ENCODE data around the gene EDN1. TPM values are rescaled to one million over a fixed set of nuclear protein-coding genes. Genes with fewer than 3 reads are reported as not detected.

Gene EDN1
- total and polyA plus RNA-seq, 12 donors, result 0.18 to 7.9 (median 1.6) TPM

GRCh38 chr6:12335131-12335527, 45.0 kb downstream of the EDN1 start:
- Histone ChIP-seq H3K36me3 (replicated peaks in 1 of 2) (no peaks in the 10 kb centered on the region), H3K4me1 (replicated peaks in 1 of 2) (no peaks in the 10 kb centered on the region), H3K4me3 (no peak overlapping the region), H3K9me3 (replicated peaks in 1 of 3) (no peaks in the 10 kb centered on the region), H3K27ac (no peak overlapping the region), H3K27me3 (no peaks in the 10 kb centered on the region)
- 78 to 94% (median 88%) methylated on average over 1 of the region's 1 CpG for WGBS, 4 donors
- TF ChIP-seq, protein P1, sequence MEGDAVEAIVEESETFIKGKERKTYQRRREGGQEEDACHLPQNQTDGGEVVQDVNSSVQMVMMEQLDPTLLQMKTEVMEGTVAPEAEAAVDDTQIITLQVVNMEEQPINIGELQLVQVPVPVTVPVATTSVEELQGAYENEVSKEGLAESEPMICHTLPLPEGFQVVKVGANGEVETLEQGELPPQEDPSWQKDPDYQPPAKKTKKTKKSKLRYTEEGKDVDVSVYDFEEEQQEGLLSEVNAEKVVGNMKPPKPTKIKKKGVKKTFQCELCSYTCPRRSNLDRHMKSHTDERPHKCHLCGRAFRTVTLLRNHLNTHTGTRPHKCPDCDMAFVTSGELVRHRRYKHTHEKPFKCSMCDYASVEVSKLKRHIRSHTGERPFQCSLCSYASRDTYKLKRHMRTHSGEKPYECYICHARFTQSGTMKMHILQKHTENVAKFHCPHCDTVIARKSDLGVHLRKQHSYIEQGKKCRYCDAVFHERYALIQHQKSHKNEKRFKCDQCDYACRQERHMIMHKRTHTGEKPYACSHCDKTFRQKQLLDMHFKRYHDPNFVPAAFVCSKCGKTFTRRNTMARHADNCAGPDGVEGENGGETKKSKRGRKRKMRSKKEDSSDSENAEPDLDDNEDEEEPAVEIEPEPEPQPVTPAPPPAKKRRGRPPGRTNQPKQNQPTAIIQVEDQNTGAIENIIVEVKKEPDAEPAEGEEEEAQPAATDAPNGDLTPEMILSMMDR (IDR thresholded peaks at IDR 0.05), result no peak
- TF ChIP-seq POLR2A (IDR thresholded peaks at IDR 0.05), result no peak
- intact Hi-C loops (cut with DNase I), result no loop called here
- no peak for DNase-seq

DNA sequence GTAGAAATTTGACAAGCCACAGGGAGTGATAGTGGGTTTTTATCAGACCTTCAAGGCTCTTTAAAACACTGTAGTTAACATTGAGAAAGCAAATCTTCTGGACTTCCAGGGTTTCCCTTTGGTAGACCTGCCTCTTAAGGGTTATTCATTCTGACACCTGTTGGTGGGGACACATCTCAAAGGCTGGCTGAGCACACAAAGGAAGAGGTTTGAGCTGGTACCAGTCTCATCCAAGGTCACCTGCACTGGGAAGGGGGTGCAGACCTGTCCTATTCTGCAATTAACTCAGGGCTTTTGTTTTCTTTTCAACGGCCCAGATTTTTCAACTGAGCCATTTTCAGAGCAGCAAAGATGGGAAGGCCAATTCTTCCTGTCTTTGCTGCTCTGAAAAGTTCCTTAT, 45.6 kb downstream of the EDN1 start:
- H3K9me3 ChIP-seq (replicated peaks in 1 of 3), result no peaks in the 10 kb centered on the region
- 50 to 72% (median 61%) methylated on average over 1 of the region's 1 CpG for WGBS, 4 donors
- DNase-seq, result no peak

GRCh38 chr6:12336121-12336971, 46.2 kb downstream of the EDN1 start:
- intact Hi-C loops (cut with DNase I), result no loop called here
- 90 to 94% (median 91%) methylated on average over 5 of the region's 5 CpGs for WGBS, 4 donors

More for the DNA sequence above, 45.6 kb downstream of the EDN1 start:
- Histone ChIP-seq H3K4me3 (no peak overlapping the region), H3K4me1 (replicated peaks in 1 of 2) (no peaks in the 10 kb centered on the region), H3K27ac (no peak overlapping the region), H3K36me3 (replicated peaks in 1 of 2) (no peaks in the 10 kb centered on the region), H3K27me3 (no peaks in the 10 kb centered on the region)
- no peak for TF ChIP-seq POLR2A (IDR thresholded peaks at IDR 0.05)
- TF ChIP-seq, protein P1 (IDR thresholded peaks at IDR 0.05), result no peak
- intact Hi-C loops (cut with DNase I), result no loop called here

DNA sequence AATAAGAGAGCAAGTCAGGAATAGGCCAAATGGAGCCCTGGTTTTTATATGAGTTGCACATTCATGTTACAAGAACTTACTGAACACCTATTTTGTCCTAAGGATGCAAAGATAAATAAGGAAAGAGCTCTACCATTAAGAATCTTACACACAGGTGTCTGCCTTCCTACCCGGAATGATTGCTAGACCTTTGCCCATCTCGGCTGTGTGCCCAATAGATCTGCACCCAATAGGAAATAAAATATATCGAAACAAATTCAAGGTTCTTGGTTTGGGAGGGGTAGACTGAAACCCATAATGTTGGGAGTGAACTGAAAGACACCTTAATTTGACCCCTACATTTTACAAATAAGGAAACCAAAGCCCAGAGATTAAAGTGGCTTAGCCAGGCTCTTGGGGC, 48.9 kb downstream of the EDN1 start:
- Histone ChIP-seq H3K4me3 (no peak overlapping the region), H3K36me3 (replicated peaks in 1 of 2) (no peaks in the 10 kb centered on the region), H3K9me3 (replicated peaks in 1 of 3) (no peaks in the 10 kb centered on the region), H3K4me1 (replicated peaks in 1 of 2) (no peaks in the 10 kb centered on the region), H3K27ac (no peak overlapping the region), H3K27me3 (no peaks in the 10 kb centered on the region)
- no peak for TF ChIP-seq POLR2A (IDR thresholded peaks at IDR 0.05)
- TF ChIP-seq, protein P1 (IDR thresholded peaks at IDR 0.05), result no peak
- intact Hi-C loops (cut with DNase I), result no loop called here
- 83 to 94% (median 91%) methylated on average over 3 of the region's 3 CpGs for WGBS, 4 donors
- DNase-seq, result no peak

More at GRCh38 chr6:12336121-12336971, 46.2 kb downstream of the EDN1 start:
- Histone ChIP-seq H3K4me1 (replicated peaks in 1 of 2) (no peaks in the 10 kb centered on the region), H3K27ac (no peak overlapping the region), H3K9me3 (replicated peaks in 1 of 3) (no peaks in the 10 kb centered on the region), H3K36me3 (replicated peaks in 1 of 2) (no peaks in the 10 kb centered on the region), H3K27me3 (no peaks in the 10 kb centered on the region), H3K4me3 (no peak overlapping the region)
- DNase-seq, result no peak
- TF ChIP-seq, protein P1 (IDR thresholded peaks at IDR 0.05), result no peak
- TF ChIP-seq POLR2A (IDR thresholded peaks at IDR 0.05), result no peak

Data from adrenal gland (tissue), 12 donors.